Gastroesophageal sphincter (tissue), 4 donors: Measurements from ENCODE around the gene HOXC10. TPM values are rescaled to one million over a fixed set of nuclear protein-coding genes. Genes with fewer than 3 reads are reported as not detected.

Experiments
- ATAC-seq: fragments of 150-250 bp; one replicate; pipeline ENCODE4 v1.9.1; 2016; ENCODE audit warnings: mild to moderate bottlenecking, moderate library complexity
- H3K27ac ChIP-seq, 4 donors: fragments of 200-600 bp; sonication (generic) in 3 of 4; 1 replicate in 3 of 4; 2 replicates in 1 of 4; pipeline ENCODE4 v1.5.1; 2016 to 2019
- H3K27me3 ChIP-seq: fragments of 200-600 bp; sonication (generic); one replicate; pipeline ENCODE4 v1.5.1; 2019
- H3K36me3 ChIP-seq, 2 donors: fragments of 200-600 bp; sonication (generic); one replicate each; pipeline ENCODE4 v1.5.1; 2019; ENCODE audit warnings: control low read depth in 1 of 2
- H3K4me1 ChIP-seq, 3 donors: fragments of 200-600 bp; sonication (generic); 1 replicate in 2 of 3; 2 replicates in 1 of 3; pipeline ENCODE4 v1.5.1; 2016 to 2019; ENCODE audit warnings: control low read depth in 2 of 3
- H3K4me3 ChIP-seq, 2 donors: fragments of 200-600 bp; sonication (generic); one replicate each; pipeline ENCODE4 v1.5.1; 2019; ENCODE audit warnings: mild to moderate bottlenecking in 1 of 2, moderate library complexity in 1 of 2
- H3K9me3 ChIP-seq, 3 donors: fragments of 200-600 bp; sonication (generic); one replicate each; pipeline ENCODE4 v1.5.1; 2017 to 2019; ENCODE audit warnings: control low read depth in 2 of 3
- CTCF ChIP-seq, 4 experiments: fragments of 200-600 bp in 2 of 4; fragments of 450-650 bp in 2 of 4; sonication (generic) in 1 of 4; IDR thresholded peaks; one replicate each; pipeline ENCODE4 v1.5.1; 2017 to 2019; ENCODE audit warnings: antibody characterized with exemption in 4 of 4, mild to moderate bottlenecking in 2 of 4, moderate library complexity in 2 of 4
- EP300 ChIP-seq: sonication (generic); formaldehyde crosslinking; IDR thresholded peaks from one replicate; pipeline ENCODE4 v1.6.1; 2017; ENCODE audit warnings: antibody characterized with exemption, mild to moderate bottlenecking
- POLR2A ChIP-seq, 2 donors: fragments of 450-650 bp; IDR thresholded peaks; one replicate each; pipeline ENCODE4 v1.6.1; 2017; ENCODE audit warnings: antibody characterized with exemption in 2 of 2, mild to moderate bottlenecking in 2 of 2, moderate library complexity in 1 of 2
- POLR2AphosphoS5 ChIP-seq: sonication (generic); formaldehyde crosslinking; IDR thresholded peaks from one replicate; pipeline ENCODE4 v1.6.1; 2017; ENCODE audit warnings: antibody characterized with exemption
- WGBS, 2 donors: methylation state at CpG; one replicate each; pipeline ENCODE4 v1.1.5; 2018; ENCODE audit warnings: low coverage in 1 of 2; 5-methylcytosine and 5-hydroxymethylcytosine counted together
- total RNA-seq, 4 donors: library from RNA; depleted of rRNA; stranded (reverse); fragments of >200 nt; gene quantifications; one replicate each; pipeline ENCODE4 v1.1.0, GENCODE V29; 2016

The HOXC10 gene
- total RNA-seq, 4 donors from 2014 or later: not detected

- no peak overlapping the region for H3K4me3 ChIP-seq
- no peak overlapping the region for H3K27ac ChIP-seq
- WGBS, 2 donors: 18 to 26% methylated on average over 16 to 24 of the region's 35 CpGs
These were observed 12.5 kb downstream of the HOXC10 start for GRCh38 chr12:53997204-53998109.

GRCh38 chr12:53998110-53998899 lies 13.4 kb downstream of the HOXC10 start:
- no peak for TF ChIP-seq EP300
- no peak for TF ChIP-seq CTCF (IDR thresholded peaks at IDR 0.05)
- no peak for TF ChIP-seq POLR2AphosphoS5
- no peak for TF ChIP-seq POLR2A (IDR thresholded peaks at IDR 0.05)
- 9 to 17% methylated on average over 1 to 6 of the region's 11 CpGs for WGBS, 2 donors
- Histone ChIP-seq H3K9me3 (no peaks in the 10 kb centered on the region), H3K4me3 (no peak overlapping the region), H3K4me1 (peaks cover 0 to 53% (median 34%) of the 10 kb centered on the region in 3 donors), H3K27ac (no peak overlapping the region), H3K36me3 (no peaks in the 10 kb centered on the region), H3K27me3 (peaks cover 100% of the 10 kb centered on the region)
- no peak for ATAC-seq

More at GRCh38 chr12:53997204-53998109, 12.5 kb downstream of the HOXC10 start:
- H3K36me3 ChIP-seq: no peaks in the 10 kb centered on the region
- no peak for ATAC-seq
- H3K4me1 ChIP-seq: peaks cover 0 to 53% (median 34%) of the 10 kb centered on the region in 3 donors
- TF ChIP-seq POLR2AphosphoS5 (no peak), EP300 (no peak), CTCF (IDR thresholded peaks at IDR 0.05) (no peak), POLR2A (IDR thresholded peaks at IDR 0.05) (no peak)
- H3K9me3 ChIP-seq: no peaks in the 10 kb centered on the region
- peaks cover 100% of the 10 kb centered on the region for H3K27me3 ChIP-seq

- no peaks in the 10 kb centered on the region for H3K36me3 ChIP-seq
- H3K4me3 ChIP-seq: no peak overlapping the region
- 6 to 8% methylated on average over 10 to 12 of the region's 13 CpGs for WGBS, 2 donors
- ATAC-seq: no peak
- no peak overlapping the region for H3K27ac ChIP-seq
- no peaks in the 10 kb centered on the region for H3K9me3 ChIP-seq
- H3K4me1 ChIP-seq: peaks cover 0 to 51% (median 34%) of the 10 kb centered on the region in 3 donors
- no peak for TF ChIP-seq POLR2AphosphoS5
- TF ChIP-seq CTCF (IDR thresholded peaks at IDR 0.05): no peak
- no peak for TF ChIP-seq EP300
- TF ChIP-seq POLR2A (IDR thresholded peaks at IDR 0.05): no peak
- H3K27me3 ChIP-seq: peaks cover 100% of the 10 kb centered on the region
These were observed 13.9 kb downstream of the HOXC10 start for GRCh38 chr12:53998900-53999236.

GRCh38 chr12:53999559-54000115 lies 14.7 kb downstream of the HOXC10 start:
- no peaks in the 10 kb centered on the region for H3K9me3 ChIP-seq
- peaks cover 0 to 43% (median 26%) of the 10 kb centered on the region in 3 donors for H3K4me1 ChIP-seq
- no peak for ATAC-seq
- no peak overlapping the region for H3K27ac ChIP-seq
- H3K27me3 ChIP-seq: peaks cover 100% of the 10 kb centered on the region
- H3K4me3 ChIP-seq: peak overlapping the region in 1 of 2 donors; percentile 39
- WGBS, 2 donors: 2 to 5% methylated on average over 12 to 14 of the region's 35 CpGs
- TF ChIP-seq POLR2A (IDR thresholded peaks at IDR 0.05) (no peak), CTCF (IDR thresholded peaks at IDR 0.05) (no peak), EP300 (no peak), POLR2AphosphoS5 (no peak)
- H3K36me3 ChIP-seq: no peaks in the 10 kb centered on the region
